CD4-positive, alpha-beta T cell treated with Interleukin-15 for 4 hours (primary cell): Measurements from ENCODE around the gene ZNF25.
"Not testable (repeated sequence)": the region's sequence is repeated elsewhere in the genome, so short reads cannot be mapped to it uniquely, and the experiment has no call there.

Experiments used
- DNase-seq: peaks from one replicate; pipeline ENCODE4 v3.0.0-alpha.2; 2020; ENCODE audit warnings: low spot score

ZNF25 gene

GRCh38 chr10:37947526-37947925, 28.9 kb downstream of the ZNF25 start:
- no peak for DNase-seq

GRCh38 chr10:37937864-37938263, 38.6 kb downstream of the ZNF25 start:
- no peak for DNase-seq

- no peak for DNase-seq
These were observed 41.7 kb downstream of the ZNF25 start for GRCh38 chr10:37934791-37935190.

GRCh38 chr10:37930423-37930822, 46.0 kb downstream of the ZNF25 start:
- DNase-seq = no peak

GRCh38 chr10:37908165-37908564, 68.3 kb downstream of the ZNF25 start:
- DNase-seq = not testable (repeated sequence)

GRCh38 chr10:37906382-37906781, 70.1 kb downstream of the ZNF25 start:
- no peak for DNase-seq
